Measurements from ENCODE around the gene APOH. TPM values are rescaled to one million over a fixed set of nuclear protein-coding genes. Genes with fewer than 3 reads are reported as not detected.
A peak's percentile ranks its signal among the peaks of the same experiment; 100 is the strongest.

Gene APOH
- total and polyA plus RNA-seq, 2 of the 13 experiments (the other 11 are each of a cell fraction or from before 2014, with no cell fraction given) = 4,846 to 5,748 TPM

GRCh38 chr17:66228887-66229782, at the start of gene APOH (continued):
- TF ChIP-seq, protein P1, sequence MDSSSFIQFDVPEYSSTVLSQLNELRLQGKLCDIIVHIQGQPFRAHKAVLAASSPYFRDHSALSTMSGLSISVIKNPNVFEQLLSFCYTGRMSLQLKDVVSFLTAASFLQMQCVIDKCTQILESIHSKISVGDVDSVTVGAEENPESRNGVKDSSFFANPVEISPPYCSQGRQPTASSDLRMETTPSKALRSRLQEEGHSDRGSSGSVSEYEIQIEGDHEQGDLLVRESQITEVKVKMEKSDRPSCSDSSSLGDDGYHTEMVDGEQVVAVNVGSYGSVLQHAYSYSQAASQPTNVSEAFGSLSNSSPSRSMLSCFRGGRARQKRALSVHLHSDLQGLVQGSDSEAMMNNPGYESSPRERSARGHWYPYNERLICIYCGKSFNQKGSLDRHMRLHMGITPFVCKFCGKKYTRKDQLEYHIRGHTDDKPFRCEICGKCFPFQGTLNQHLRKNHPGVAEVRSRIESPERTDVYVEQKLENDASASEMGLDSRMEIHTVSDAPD (CRISPR knock-in tag; IDR thresholded peaks at IDR 0.05) = peak; percentile 80; the same call in 1 of the 2 replicates
- TF ChIP-seq ZNF772 (CRISPR knock-in tag; IDR thresholded peaks at IDR 0.05) = no peak
- TF ChIP-seq ZNF383 (CRISPR knock-in tag; IDR thresholded peaks at IDR 0.05; ENCODE audit: borderline replicate concordance) = 0 out of 2 replicates have a peak, but pooled peaks have one; percentile 16
- no peak for TF ChIP-seq ZNF674 (CRISPR knock-in tag; IDR thresholded peaks at IDR 0.05; ENCODE audit: low read depth)
- no peak for TF ChIP-seq TRIM24 (CRISPR knock-in tag; IDR thresholded peaks at IDR 0.05)
- TF ChIP-seq KMT2A (CRISPR knock-in tag; IDR thresholded peaks at IDR 0.05) = peak; percentile 14; the same call in 1 of the 2 replicates
- TF ChIP-seq HMGA1 (CRISPR knock-in tag; conservative IDR thresholded peaks at IDR 0.05) = no peak
- TF ChIP-seq ZNF503 (CRISPR knock-in tag; IDR thresholded peaks at IDR 0.05) = peak; percentile 50; the same call in 1 of the 2 replicates
- TF ChIP-seq ZNF766 (CRISPR knock-in tag; IDR thresholded peaks at IDR 0.05; ENCODE audit: borderline replicate concordance) = peak; percentile 86
- 0 out of 2 replicates have a peak, but pooled peaks have one; percentile 68 for TF ChIP-seq CAMTA2 (CRISPR knock-in tag; IDR thresholded peaks at IDR 0.05; ENCODE audit: borderline replicate concordance)
- TF ChIP-seq ZNF652 (CRISPR knock-in tag; IDR thresholded peaks at IDR 0.05; ENCODE audit: borderline replicate concordance, low read depth) = peak; percentile 59; the same call in 1 of the 2 replicates
- peak; percentile 83 for TF ChIP-seq TARDBP (CRISPR knock-in tag; IDR thresholded peaks at IDR 0.05)
- TF ChIP-seq, protein P2, sequence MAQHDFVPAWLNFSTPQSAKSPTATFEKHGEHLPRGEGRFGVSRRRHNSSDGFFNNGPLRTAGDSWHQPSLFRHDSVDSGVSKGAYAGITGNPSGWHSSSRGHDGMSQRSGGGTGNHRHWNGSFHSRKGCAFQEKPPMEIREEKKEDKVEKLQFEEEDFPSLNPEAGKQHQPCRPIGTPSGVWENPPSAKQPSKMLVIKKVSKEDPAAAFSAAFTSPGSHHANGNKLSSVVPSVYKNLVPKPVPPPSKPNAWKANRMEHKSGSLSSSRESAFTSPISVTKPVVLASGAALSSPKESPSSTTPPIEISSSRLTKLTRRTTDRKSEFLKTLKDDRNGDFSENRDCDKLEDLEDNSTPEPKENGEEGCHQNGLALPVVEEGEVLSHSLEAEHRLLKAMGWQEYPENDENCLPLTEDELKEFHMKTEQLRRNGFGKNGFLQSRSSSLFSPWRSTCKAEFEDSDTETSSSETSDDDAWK (CRISPR knock-in tag; IDR thresholded peaks at IDR 0.05) = no peak
- TF ChIP-seq HNF1B (CRISPR knock-in tag; IDR thresholded peaks at IDR 0.05) = peak; percentile 95
- TF ChIP-seq CCDC6 (CRISPR knock-in tag; IDR thresholded peaks at IDR 0.05) = no peak; the same call in none of the 2 replicates
- TF ChIP-seq, protein P3, sequence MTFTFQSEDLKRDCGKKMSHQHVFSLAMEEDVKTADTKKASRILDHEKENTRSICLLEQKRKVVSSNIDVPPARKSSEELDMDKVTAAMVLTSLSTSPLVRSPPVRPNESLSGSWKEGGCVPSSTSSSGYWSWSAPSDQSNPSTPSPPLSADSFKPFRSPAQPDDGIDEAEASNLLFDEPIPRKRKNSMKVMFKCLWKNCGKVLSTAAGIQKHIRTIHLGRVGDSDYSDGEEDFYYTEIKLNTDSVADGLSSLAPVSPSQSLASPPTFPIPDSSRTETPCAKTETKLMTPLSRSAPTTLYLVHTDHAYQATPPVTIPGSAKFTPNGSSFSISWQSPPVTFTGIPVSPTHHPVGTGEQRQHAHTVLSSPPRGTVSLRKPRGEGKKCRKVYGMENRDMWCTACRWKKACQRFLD (CRISPR knock-in tag; IDR thresholded peaks at IDR 0.05; ENCODE audit: borderline replicate concordance) = no peak
- 0 out of 2 replicates have a peak, but pooled peaks have one; percentile 51 for TF ChIP-seq MBD4 (IDR thresholded peaks at IDR 0.05; ENCODE audit: borderline replicate concordance, low read length)
- TF ChIP-seq ZNF3 (CRISPR knock-in tag; IDR thresholded peaks at IDR 0.05) = no peak
- no peak; the same call in 1 of the 2 replicates for TF ChIP-seq ZNF136 (CRISPR knock-in tag; IDR thresholded peaks at IDR 0.05; ENCODE audit: low read depth)

Data from HepG2 (cell line).